Central memory CD8-positive, alpha-beta T cell (primary cell): Measurements from ENCODE around the gene TRIM40.
"Not testable (repeated sequence)": the region's sequence is repeated elsewhere in the genome, so short reads cannot be mapped to it uniquely, and the experiment has no call there.

ENCODE experiments used
- ATAC-seq: fragments of 150-1000 bp; cut with Tn5 transposase; replicated peaks from 2 replicates; pipeline ENCODE4 v1.10.0; 2022; ENCODE audit warnings: mild to moderate bottlenecking, moderate FRiP score, moderate number of reproducible peaks; ENCODE audit not compliant: poor library complexity, severe bottlenecking; ENCODE audit errors: extremely low read depth
- DNase-seq, 2 donors: peaks; one replicate each; pipeline ENCODE4 v3.0.0; 2021; ENCODE audit warnings: low spot score in 2 of 2
- H3K27ac Mint-ChIP-seq: one replicate; pipeline ENCODE4 v1.8.0; 2022; ENCODE audit warnings: low read depth, mild to moderate bottlenecking, moderate library complexity, mixed read lengths
- H3K27me3 Mint-ChIP-seq: one replicate; pipeline ENCODE4 v1.8.0; 2022; ENCODE audit warnings: mixed read lengths
- H3K36me3 Mint-ChIP-seq: one replicate; pipeline ENCODE4 v1.8.0; 2022; ENCODE audit warnings: mild to moderate bottlenecking, moderate library complexity, mixed read lengths; ENCODE audit not compliant: insufficient read depth
- H3K4me1 Mint-ChIP-seq: one replicate; pipeline ENCODE4 v1.8.0; 2022; ENCODE audit warnings: mixed read lengths
- H3K4me3 Mint-ChIP-seq: one replicate; pipeline ENCODE4 v1.8.0; 2022; ENCODE audit warnings: mild to moderate bottlenecking, moderate library complexity, mixed read lengths
- H3K9me3 Mint-ChIP-seq: one replicate; pipeline ENCODE4 v1.8.0; 2022; ENCODE audit warnings: mixed read lengths

The TRIM40 gene

GRCh38 chr6:30122515-30122914 is 13.4 kb upstream of the TRIM40 start:
- ATAC-seq (no peak), DNase-seq (no peak)
- H3K27me3 Mint-ChIP-seq, result peaks cover 92% of the 10 kb centered on the region
- H3K4me3 Mint-ChIP-seq, result no peak overlapping the region
- no peaks in the 10 kb centered on the region for H3K4me1 Mint-ChIP-seq
- H3K27ac Mint-ChIP-seq, result no peak overlapping the region
- no peaks in the 10 kb centered on the region for H3K36me3 Mint-ChIP-seq
- H3K9me3 Mint-ChIP-seq, result no peaks in the 10 kb centered on the region

DNA sequence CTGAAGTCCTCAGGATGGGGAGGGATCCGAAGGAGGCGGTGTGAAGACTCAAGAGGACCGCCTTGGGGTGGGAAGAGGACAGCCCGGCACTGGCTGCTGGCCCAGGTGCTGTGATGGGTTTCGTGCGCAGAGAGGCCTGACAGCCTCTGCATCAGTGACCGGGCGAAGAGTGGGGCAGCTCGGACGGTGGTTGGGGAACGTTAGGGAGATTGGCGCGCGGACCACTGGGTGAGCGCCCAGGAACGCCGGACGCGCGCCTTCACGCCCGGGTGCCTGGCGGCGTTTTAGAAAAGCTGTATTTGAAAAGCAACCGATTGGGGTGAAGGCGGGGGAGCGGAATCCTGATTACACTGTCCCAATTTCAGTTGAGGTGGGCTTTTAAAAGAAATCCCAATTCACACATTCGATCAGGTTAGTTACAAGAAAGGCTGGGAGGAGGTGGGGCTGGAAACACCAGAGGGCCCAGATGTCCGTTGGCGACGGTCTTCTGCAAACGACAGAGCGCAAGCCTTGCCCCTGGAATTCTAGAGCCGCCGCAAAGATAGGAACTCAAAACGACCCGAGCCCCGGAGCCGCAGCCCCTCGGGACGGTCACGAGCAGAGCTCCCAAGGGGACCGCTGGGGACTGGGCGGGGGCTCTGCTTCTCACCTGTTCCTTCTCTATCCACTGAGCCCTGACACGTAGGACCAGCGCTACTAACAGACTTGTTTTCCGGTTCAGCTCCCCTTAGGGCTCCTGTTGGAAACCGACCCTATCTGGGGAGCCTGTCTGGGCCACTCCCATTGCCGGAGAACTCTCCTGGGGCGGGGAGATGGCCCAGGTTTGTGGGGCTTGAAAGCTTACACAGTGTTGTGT is 8.5 kb upstream of the TRIM40 start:
- H3K9me3 Mint-ChIP-seq, result no peaks in the 10 kb centered on the region
- H3K4me3 Mint-ChIP-seq, result no peak overlapping the region
- H3K4me1 Mint-ChIP-seq, result peaks cover 6% of the 10 kb centered on the region
- H3K27me3 Mint-ChIP-seq, result peaks cover 97% of the 10 kb centered on the region
- no peak for DNase-seq
- ATAC-seq, result no peak
- H3K27ac Mint-ChIP-seq, result no peak overlapping the region
- peaks cover 2% of the 10 kb centered on the region for H3K36me3 Mint-ChIP-seq

DNA sequence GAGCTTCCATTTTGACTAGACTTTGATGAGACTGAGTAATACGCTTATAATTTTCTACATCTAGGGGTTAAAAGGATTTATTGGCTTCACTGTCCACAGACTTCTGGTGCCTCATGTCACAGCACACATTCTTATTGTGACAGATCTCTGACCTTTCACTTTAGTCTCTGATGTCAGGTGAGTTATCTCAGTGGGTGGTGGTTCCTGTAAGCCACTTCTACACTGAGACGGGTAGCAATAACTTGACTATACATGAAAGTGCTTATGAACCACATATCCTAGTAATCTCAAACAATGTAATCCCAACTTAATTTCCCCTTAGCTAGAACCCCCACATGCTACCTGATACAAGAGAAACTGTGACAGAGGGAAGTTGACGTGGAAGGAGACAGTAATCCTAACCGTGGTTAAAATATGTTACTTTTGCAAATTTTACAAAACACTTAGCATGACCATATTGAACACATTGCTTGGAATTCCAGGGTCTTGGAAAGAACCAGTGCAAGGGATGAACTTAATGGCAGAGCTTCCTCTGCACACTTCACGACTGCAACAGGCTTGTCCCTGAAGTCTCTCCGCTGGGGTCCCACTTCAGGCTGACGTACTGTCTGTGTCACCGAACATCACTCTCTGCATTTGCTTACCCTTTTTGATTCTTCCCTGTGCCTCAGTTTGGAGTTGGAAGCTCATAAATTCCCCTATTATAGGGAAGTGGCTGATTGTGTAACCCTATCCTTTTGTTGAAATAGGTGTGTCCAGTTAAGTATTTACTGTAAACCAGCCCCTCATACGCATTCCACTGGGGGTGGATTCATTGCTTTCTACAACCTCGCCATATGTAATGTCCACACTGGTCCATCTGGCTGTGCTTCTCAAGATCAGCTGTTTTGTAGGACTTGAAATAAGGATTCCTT is 6.4 kb upstream of the TRIM40 start:
- Mint-ChIP-seq H3K27ac (no peak overlapping the region), H3K4me1 (peaks cover 6% of the 10 kb centered on the region), H3K4me3 (no peak overlapping the region), H3K36me3 (peaks cover 2% of the 10 kb centered on the region), H3K27me3 (peaks cover 87% of the 10 kb centered on the region), H3K9me3 (no peaks in the 10 kb centered on the region)
- ATAC-seq (no peak), DNase-seq (no peak)

- H3K36me3 Mint-ChIP-seq, result peaks cover 2% of the 10 kb centered on the region
- no peak overlapping the region for H3K27ac Mint-ChIP-seq
- no peak overlapping the region for H3K4me3 Mint-ChIP-seq
- DNase-seq, result no peak
- peaks cover 6% of the 10 kb centered on the region for H3K4me1 Mint-ChIP-seq
- peaks cover 84% of the 10 kb centered on the region for H3K27me3 Mint-ChIP-seq
- ATAC-seq, result no peak
- no peaks in the 10 kb centered on the region for H3K9me3 Mint-ChIP-seq
Measured at GRCh38 chr6:30130179-30130679, 5.7 kb upstream of the TRIM40 start.

GRCh38 chr6:30130887-30131862 is 4.8 kb upstream of the TRIM40 start:
- peaks cover 6% of the 10 kb centered on the region for H3K4me1 Mint-ChIP-seq
- H3K27me3 Mint-ChIP-seq, result peaks cover 74% of the 10 kb centered on the region
- ATAC-seq, result peak; percentile 68
- peak overlapping the region; percentile 10 for H3K27ac Mint-ChIP-seq
- H3K9me3 Mint-ChIP-seq, result no peaks in the 10 kb centered on the region
- peaks cover 2% of the 10 kb centered on the region for H3K36me3 Mint-ChIP-seq
- no peak overlapping the region for H3K4me3 Mint-ChIP-seq
- peak; percentile 39 to 54 for DNase-seq

DNA sequence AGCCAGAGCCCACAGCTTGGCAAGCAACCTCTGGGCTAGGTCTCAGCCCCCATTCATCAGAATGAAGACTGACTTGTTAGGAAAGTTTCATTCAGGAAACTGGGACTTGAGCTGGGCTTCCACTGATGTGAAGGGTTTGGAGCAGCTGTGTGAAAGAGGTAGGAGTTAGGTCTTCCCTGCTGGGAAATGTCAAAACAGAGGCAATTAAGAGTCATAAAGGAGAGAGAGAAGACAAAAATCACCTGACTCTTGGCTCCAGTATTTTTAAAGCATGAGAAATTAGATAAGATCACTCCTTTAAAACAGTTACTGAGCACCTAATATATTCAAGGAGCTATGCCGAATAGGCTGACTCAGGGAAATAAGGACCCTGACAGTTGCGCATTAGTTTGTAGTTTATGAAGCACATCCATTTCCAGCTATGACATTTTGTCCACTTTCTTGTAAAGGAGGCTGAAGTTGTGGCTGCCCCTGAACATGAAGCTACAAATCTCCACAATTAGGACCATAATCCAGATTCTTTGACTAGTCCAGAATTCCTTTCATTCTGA is 3.9 kb upstream of the TRIM40 start:
- Mint-ChIP-seq H3K36me3 (peaks cover 2% of the 10 kb centered on the region), H3K4me1 (peaks cover 6% of the 10 kb centered on the region), H3K27me3 (peaks cover 67% of the 10 kb centered on the region), H3K27ac (no peak overlapping the region), H3K4me3 (no peak overlapping the region), H3K9me3 (no peaks in the 10 kb centered on the region)
- ATAC-seq, result no peak
- DNase-seq, result no peak

- no peak for DNase-seq
- Mint-ChIP-seq H3K9me3 (no peaks in the 10 kb centered on the region), H3K4me1 (peaks cover 6% of the 10 kb centered on the region), H3K27me3 (peaks cover 54% of the 10 kb centered on the region), H3K27ac (no peak overlapping the region), H3K36me3 (peaks cover 2% of the 10 kb centered on the region), H3K4me3 (no peak overlapping the region)
- no peak for ATAC-seq
Measured at GRCh38 chr6:30135147-30135546, 793 bp upstream of the TRIM40 start.

- Mint-ChIP-seq H3K27me3 (peaks cover 51% of the 10 kb centered on the region), H3K9me3 (no peaks in the 10 kb centered on the region), H3K36me3 (no peaks in the 10 kb centered on the region), H3K4me1 (no peaks in the 10 kb centered on the region), H3K4me3 (no peak overlapping the region), H3K27ac (no peak overlapping the region)
- ATAC-seq (no peak), DNase-seq (no peak)
Measured at GRCh38 chr6:30136570-30137286, 788 bp downstream of the TRIM40 start.

- not testable (repeated sequence) for H3K4me1 Mint-ChIP-seq, H3K9me3 Mint-ChIP-seq, DNase-seq, H3K27ac Mint-ChIP-seq, H3K4me3 Mint-ChIP-seq, ATAC-seq, H3K36me3 Mint-ChIP-seq
- peaks cover 56% of the 10 kb centered on the region for H3K27me3 Mint-ChIP-seq
Measured at GRCh38 chr6:30140240-30140639, 4.3 kb downstream of the TRIM40 start.

GRCh38 chr6:30142665-30143064 is 6.7 kb downstream of the TRIM40 start:
- Mint-ChIP-seq H3K4me1 (no peaks in the 10 kb centered on the region), H3K27me3 (peaks cover 62% of the 10 kb centered on the region)

GRCh38 chr6:30143780-30144179 is 7.8 kb downstream of the TRIM40 start:
- H3K36me3 Mint-ChIP-seq, result no peaks in the 10 kb centered on the region
- H3K27me3 Mint-ChIP-seq, result peaks cover 61% of the 10 kb centered on the region
- no peaks in the 10 kb centered on the region for H3K4me1 Mint-ChIP-seq
- H3K9me3 Mint-ChIP-seq, result no peaks in the 10 kb centered on the region
- no peak overlapping the region for H3K27ac Mint-ChIP-seq
- DNase-seq (no peak), ATAC-seq (no peak)
- no peak overlapping the region for H3K4me3 Mint-ChIP-seq

More at GRCh38 chr6:30142665-30143064, 6.7 kb downstream of the TRIM40 start:
- H3K36me3 Mint-ChIP-seq, result no peaks in the 10 kb centered on the region
- ATAC-seq (no peak), DNase-seq (no peak)
- H3K27ac Mint-ChIP-seq, result no peak overlapping the region
- H3K4me3 Mint-ChIP-seq, result no peak overlapping the region
- H3K9me3 Mint-ChIP-seq, result no peaks in the 10 kb centered on the region
